ENCODE measurements around the gene ZNF736. TPM values are rescaled to one million over a fixed set of nuclear protein-coding genes. Genes with fewer than 3 reads are reported as not detected.

The ZNF736 gene
- total and polyA plus RNA-seq, 2 of the 4 experiments (the other 2 are of a cell fraction), result 1.9 to 8.1 TPM

- Histone ChIP-seq H2BK120ac (ENCODE audit: low read depth, low read length) (no peak overlapping the region), H2BK5ac (ENCODE audit: low read depth, low read length, poor library complexity, severe bottlenecking) (no peak overlapping the region), H4K5ac (ENCODE audit: low read depth, low read length) (no peak overlapping the region; the same call in 1 of the 2 replicates), H3K9me1 (ENCODE audit: insufficient read depth, low read length) (no peaks in the 10 kb centered on the region), H2BK20ac (ENCODE audit: low read depth, low read length) (no peak overlapping the region), H3K18ac (ENCODE audit: low read depth, low read length) (no peak overlapping the region), H3K4me1 (ENCODE audit: control insufficient read depth, insufficient read depth, low read length) (no peaks in the 10 kb centered on the region), H3K36me3 (ENCODE audit: control insufficient read depth, insufficient read depth, low read length) (no peaks in the 10 kb centered on the region), H3K4ac (ENCODE audit: low read depth, low read length) (no peak overlapping the region; the same call in 1 of the 2 replicates), H3K9ac (ENCODE audit: low read depth, low read length) (peak overlapping the region; percentile 96), H3K56ac (ENCODE audit: extremely low read depth, insufficient read depth, low read length) (no peak overlapping the region), H4K20me1 (ENCODE audit: insufficient read depth, low read length) (no peaks in the 10 kb centered on the region), H3K79me1 (ENCODE audit: low read depth in 1 of 2, low read length in 2 of 2) (peaks cover 6 to 11% of the 10 kb centered on the region in 2 experiments), H3K4me3 (ENCODE audit: insufficient read depth, low read depth, low read length) (peak overlapping the region; percentile 96), H3K9me3 (ENCODE audit: control insufficient read depth, insufficient read depth, low read length) (no peaks in the 10 kb centered on the region), H2AFZ (replicated peaks; ENCODE audit: low read length, poor library complexity) (peak overlapping the region; percentile 74), H3K4me2 (ENCODE audit: low read depth, low read length) (peak overlapping the region; percentile 76), H2AK5ac (ENCODE audit: low read depth, low read length) (no peak overlapping the region), H2AK9ac (replicated peaks; ENCODE audit: low read depth, low read length, poor library complexity) (peak overlapping the region; percentile 92), H4K8ac (ENCODE audit: low read depth in 2 of 2, low read length in 2 of 2) (peak overlapping the region; percentile 88 to 96; a peak in 2 of 4 replicates), H4K91ac (ENCODE audit: insufficient read depth, low read depth, low read length) (no peak overlapping the region), H3K14ac (replicated peaks; ENCODE audit: low read depth, low read length) (0 out of 2 replicates have a peak overlapping the region, but pooled peaks have one; percentile 22), H2BK15ac (ENCODE audit: low read depth, low read length) (no peak overlapping the region), H3K23ac (ENCODE audit: low read depth, low read length) (no peak overlapping the region), H3K27me3 (ENCODE audit: control insufficient read depth, insufficient read depth, low read length) (no peaks in the 10 kb centered on the region), H3K27ac (ENCODE audit: insufficient read depth, low read length) (peak overlapping the region; percentile 93)
- ATAC-seq (ENCODE audit: low read depth) (no peak), DNase-seq (no peak)
- TF ChIP-seq MAZ (IDR thresholded peaks at IDR 0.05; ENCODE audit: borderline replicate concordance, low read depth, low read length) (no peak), CHD1 (IDR thresholded peaks at IDR 0.05; ENCODE audit: low read depth, low read length) (no peak), RAD21 (IDR thresholded peaks at IDR 0.05; ENCODE audit: low read length) (no peak), CEBPB (IDR thresholded peaks at IDR 0.05; ENCODE audit: low read depth, low read length) (no peak), FOS (IDR thresholded peaks at IDR 0.05; ENCODE audit: low read depth, low read length) (no peak), MXI1 (IDR thresholded peaks at IDR 0.05; ENCODE audit: borderline replicate concordance, low read depth, low read length) (no peak), RFX5 (IDR thresholded peaks at IDR 0.05; ENCODE audit: low read depth, low read length) (no peak), SMC3 (IDR thresholded peaks at IDR 0.05; ENCODE audit: low read depth, low read length) (no peak), USF2 (IDR thresholded peaks at IDR 0.05; ENCODE audit: low read depth, low read length) (no peak), NFE2L2 (IDR thresholded peaks at IDR 0.05; ENCODE audit: low read depth, low read length) (no peak), BHLHE40 (IDR thresholded peaks at IDR 0.05; ENCODE audit: low read depth, low read length) (no peak), CTCF (conservative IDR thresholded peaks at IDR 0.05; ENCODE audit: low read depth, low read length) (no peak), POLR2A (IDR thresholded peaks at IDR 0.05; ENCODE audit: low read depth, low read length) (no peak), ELK1 (IDR thresholded peaks at IDR 0.05; ENCODE audit: borderline replicate concordance, low read depth, low read length) (no peak), RCOR1 (IDR thresholded peaks at IDR 0.05; ENCODE audit: insufficient replicate concordance, low read length) (no peak), MAFK (IDR thresholded peaks at IDR 0.05; ENCODE audit: low read depth, low read length) (no peak)
- no CpG with 5 or more reads among the region's 10 CpGs for whole genome bisulfite sequencing, 2 experiments (ENCODE audit: extremely low coverage in 2 of 2, insufficient read length in 1 of 2)
- in situ Hi-C loops (cut with MboI; ENCODE audit: low sequenced_read_pairs) (no loop called here), intact Hi-C loops (cut with micrococcal nuclease) (no loop called here), dilution Hi-C loops (cut with HindIII; ENCODE audit: low sequenced_read_pairs, unreplicated experiment) (no loop called here)
- no TSS peak for BruUV-seq (replicated peaks)
- ChIA-PET POLR2A (ENCODE audit: unreplicated experiment) (no interaction called here), CTCF (no interaction called here)
Measured at GRCh38 chr7:64314566-64314965, 805 bp downstream of the ZNF736 start.
